ENCODE measurements around the gene CELSR2.

The CELSR2 gene

GRCh38 chr1:109307274-109308021 lies 58.1 kb downstream of the CELSR2 start:
- DNase-seq: peak; percentile 43

DNA sequence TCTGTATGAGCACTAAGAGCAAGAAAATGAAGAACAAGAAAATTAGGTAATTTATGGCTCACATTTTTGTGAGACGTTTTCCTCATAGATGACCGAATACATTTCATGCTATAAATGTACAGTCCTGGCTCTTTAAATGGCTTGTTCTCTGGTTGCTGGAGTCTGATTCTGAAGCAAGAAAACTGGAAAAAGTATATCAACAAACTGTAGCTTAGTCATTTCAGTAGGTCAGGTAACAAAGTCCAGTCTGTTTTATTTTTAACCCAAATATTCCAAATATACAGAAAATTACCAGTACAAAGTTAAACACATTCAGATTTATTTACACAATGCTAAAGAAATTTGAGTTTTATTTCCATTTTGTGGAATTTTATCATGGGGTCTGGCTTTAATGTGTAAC lies 60.0 kb downstream of the CELSR2 start:
- DNase-seq: no peak

DNA sequence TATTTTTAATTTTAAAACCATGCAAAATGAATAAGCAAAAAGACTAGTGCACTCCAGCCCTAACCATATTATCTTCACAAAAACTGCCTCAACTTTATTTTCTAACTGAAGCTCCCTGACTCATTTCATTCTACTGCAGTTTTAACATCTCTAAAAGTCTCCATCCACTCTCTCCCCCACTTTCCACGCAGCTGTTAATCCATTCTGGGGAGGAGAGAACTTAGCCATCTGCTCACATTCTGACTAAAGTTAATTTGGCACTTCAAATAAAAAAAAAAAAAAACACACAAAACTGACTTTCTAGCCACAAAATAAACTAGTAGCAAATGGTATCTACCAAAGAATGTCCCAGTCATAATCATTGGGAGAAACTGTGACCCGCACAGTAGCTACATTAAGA lies 62.9 kb downstream of the CELSR2 start:
- no peak for DNase-seq

DNA sequence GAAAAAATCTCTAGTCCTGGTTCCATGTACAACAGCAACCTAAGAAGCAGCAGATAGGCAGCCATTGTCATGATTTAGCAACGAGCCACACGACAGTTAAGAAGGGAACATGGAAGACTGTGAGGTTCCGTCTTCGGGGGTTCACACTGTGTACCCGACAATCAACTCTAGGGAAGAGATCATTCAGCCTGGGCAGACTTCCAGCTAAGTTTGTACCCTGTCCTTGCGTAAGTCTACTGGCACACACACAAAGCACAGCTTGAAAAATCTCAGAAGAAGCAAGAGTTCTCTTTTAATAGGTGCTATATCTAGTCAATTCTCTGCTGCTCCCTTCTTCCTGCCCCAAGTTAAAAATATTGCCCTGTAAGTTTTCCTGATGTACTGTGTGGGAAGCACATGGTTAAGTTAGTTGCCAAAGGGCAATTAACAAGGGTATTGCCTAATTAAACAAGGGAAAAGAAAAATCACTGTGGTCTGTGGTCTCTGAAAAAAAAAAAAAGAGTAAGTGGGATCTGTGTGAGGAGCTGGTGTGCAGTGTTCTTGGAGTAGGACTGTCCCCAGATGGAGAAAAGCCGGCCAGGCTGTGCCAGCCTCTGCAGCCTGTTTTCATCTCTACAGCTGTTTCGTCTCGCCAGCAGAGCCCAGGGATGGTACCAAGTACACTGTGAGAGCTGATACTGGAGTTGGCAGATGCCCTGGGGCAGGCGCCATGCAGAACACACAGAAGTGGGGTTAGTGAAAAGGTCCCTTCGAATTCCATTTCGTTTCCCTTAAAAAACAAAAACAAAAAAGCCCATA lies 63.8 kb downstream of the CELSR2 start:
- no peak for DNase-seq

DNA sequence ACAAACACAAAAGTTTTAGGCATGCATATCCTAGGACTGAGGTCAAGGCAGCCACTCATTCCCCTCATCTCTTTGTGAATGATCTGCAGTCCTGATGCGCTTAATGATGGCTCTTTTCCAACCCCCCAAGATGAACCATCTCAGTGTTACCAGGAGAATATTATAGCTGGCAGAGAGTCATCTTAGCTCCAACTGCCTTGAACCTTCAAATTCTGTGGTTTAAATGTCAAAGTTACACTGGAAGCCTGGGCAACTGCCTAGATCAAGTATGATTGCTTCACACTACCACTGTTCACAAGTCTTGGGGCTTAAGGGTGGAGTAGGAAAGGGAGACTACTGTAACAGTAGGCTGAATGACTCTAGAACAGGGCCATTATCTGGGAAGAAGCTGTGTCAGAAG lies 65.5 kb downstream of the CELSR2 start:
- no peak for DNase-seq

GRCh38 chr1:109315288-109315687 lies 65.9 kb downstream of the CELSR2 start:
- no peak for DNase-seq

DNA sequence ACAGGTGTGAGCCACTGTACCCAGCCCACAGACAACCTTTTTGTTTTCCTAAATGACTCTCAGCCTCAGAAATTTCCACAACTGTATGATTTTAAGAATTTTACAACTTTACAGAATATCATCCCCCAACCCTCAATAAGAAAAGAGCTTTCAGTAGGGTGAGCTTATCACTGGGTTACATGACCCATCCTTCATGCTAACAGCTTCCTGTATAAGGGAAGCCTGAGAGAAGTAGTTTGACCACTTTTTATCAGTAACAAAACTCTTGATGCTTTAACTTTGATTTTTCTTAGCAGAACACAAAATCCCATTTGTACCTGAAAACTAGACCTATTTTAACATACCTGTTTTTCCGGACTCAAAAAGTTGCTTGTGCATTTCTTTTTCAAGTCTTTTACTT lies 67.2 kb downstream of the CELSR2 start:
- DNase-seq: no peak

DNA sequence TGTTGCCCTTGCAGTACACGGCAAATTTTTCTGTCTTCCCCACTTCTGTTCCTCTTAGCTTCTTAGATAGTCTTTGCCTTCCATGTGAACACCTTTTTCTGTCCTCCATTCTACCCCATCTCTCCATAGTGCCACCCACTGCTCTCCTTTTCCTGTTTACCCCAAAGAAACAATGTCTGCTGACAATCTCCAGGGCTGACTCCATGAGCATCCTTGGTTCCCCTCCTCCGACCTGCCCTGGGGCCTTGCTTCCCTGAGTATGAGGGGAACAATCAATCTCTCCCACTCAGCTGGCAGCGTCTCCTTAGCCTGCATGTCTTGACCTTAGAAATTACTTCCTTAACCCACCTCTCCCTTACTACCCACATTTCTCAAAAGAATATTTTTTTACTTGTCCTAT lies 69.8 kb downstream of the CELSR2 start:
- DNase-seq: no peak

DNA sequence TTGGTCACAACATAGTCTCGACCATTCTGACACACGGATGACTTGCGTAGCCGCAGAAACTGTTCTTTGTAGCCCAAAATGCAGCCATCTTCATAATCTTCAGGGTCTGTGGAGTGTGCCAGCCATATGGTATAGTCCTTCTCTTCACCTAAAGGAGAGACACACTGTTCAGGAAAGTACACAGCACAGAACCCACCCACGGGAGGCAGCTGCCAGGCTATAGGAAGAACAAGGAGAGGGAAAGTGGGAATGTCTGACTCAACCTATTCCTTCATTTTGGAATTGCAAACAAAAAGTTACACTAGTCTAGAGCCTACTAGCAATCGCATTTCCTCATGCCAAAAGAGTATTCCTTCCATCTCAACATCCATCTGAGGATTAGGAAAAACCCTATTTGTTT lies 73.6 kb downstream of the CELSR2 start:
- DNase-seq: no peak
